Measurements from ENCODE around the gene PALLD.

- TF ChIP-seq, protein P1, sequence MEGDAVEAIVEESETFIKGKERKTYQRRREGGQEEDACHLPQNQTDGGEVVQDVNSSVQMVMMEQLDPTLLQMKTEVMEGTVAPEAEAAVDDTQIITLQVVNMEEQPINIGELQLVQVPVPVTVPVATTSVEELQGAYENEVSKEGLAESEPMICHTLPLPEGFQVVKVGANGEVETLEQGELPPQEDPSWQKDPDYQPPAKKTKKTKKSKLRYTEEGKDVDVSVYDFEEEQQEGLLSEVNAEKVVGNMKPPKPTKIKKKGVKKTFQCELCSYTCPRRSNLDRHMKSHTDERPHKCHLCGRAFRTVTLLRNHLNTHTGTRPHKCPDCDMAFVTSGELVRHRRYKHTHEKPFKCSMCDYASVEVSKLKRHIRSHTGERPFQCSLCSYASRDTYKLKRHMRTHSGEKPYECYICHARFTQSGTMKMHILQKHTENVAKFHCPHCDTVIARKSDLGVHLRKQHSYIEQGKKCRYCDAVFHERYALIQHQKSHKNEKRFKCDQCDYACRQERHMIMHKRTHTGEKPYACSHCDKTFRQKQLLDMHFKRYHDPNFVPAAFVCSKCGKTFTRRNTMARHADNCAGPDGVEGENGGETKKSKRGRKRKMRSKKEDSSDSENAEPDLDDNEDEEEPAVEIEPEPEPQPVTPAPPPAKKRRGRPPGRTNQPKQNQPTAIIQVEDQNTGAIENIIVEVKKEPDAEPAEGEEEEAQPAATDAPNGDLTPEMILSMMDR (IDR thresholded peaks at IDR 0.05; ENCODE audit: borderline replicate concordance, extremely low read depth, low read length, poor library complexity, severe bottlenecking), result no peak
- TF ChIP-seq EZH2 (IDR thresholded peaks at IDR 0.05; ENCODE audit: borderline replicate concordance, low read depth, low read length, severe bottlenecking), result no peak
These were observed 268.5 kb downstream of the PALLD start for GRCh38 chr4:168765322-168765721.
